GDM1 (cell line): ENCODE measurements around the gene RPA1.

ENCODE experiments used
- DNase-seq: peaks from one replicate; lab custom pipeline; 2025; lab: John Stamatoyannopoulos, UW

The RPA1 gene

DNA sequence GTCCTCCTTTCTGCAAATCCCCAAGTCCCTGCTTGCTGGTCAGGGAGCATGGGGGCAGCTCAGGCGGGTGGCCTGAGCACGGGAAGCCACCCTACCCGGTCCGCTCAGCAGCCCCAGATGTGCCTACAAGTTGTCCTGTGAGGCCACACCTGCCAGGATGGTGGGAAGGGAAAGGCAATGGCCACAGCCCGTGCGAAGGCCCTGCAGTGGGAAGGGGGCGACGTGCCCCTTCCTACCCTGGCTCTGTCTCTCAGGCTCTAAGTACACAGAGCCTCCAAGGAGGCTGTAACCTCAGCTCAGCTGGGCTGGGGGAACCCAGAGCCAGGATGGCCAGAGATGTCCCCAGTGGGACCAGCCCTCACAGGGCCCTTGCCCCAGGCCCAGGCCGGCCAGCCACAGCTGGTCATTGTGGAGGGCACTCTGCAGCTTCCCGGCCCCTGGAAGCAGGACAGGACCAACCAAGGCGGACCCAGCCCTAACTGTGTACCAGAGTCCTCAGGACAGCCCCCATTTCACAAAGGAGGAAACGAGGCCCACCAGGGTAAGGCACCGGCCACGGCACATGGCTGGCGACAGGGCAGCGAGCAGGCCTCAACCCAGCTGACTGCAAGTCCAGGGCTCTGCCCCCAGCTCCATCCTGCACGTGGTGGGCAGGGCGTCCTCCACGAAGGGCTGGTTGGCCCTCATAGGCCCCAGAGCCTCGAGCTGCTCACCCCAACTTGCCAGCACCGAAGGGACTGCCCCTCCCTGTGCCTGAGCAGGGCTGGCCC lies 113.0 kb downstream of the RPA1 start:
- DNase-seq = no peak

DNA sequence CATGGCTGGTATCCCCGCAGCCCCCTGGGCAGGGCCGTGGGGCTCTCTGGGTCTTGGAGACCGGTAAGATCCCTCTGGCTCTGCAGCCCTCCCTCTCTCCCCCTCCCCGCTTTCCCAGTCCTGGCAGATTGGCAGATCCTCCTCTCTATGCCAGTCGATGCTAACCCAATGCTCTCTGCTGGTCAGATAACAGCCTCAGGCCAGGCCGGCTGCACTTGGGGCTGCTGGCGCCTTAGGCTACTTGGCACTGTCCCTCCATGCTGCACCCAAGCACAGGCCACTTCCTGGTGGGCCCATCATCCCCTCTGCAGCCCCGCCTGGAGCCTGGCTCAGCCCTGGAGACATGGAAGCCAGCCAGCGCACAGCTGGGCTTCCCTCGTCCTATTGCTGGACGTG lies 113.6 kb downstream of the RPA1 start:
- no peak for DNase-seq

DNA sequence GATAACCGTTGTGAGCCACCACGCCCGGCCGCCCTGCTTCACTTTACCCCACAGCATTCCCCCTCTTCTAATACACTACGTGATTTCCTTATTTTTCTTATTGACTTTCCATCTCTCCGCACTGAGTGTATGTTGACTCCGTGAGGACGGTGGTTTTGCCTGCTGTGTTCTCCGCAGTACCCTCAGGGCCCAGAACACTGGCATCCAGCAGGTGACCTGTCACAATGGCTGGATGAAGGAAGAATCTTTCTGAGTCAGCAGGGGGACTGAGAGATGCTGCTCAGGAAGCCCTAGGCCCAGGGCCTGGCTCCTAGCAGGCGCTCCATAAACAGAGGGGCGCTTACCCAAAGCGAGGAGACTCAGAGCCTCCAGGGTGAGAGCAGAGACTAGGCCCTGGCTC lies 115.8 kb downstream of the RPA1 start:
- no peak for DNase-seq

DNA sequence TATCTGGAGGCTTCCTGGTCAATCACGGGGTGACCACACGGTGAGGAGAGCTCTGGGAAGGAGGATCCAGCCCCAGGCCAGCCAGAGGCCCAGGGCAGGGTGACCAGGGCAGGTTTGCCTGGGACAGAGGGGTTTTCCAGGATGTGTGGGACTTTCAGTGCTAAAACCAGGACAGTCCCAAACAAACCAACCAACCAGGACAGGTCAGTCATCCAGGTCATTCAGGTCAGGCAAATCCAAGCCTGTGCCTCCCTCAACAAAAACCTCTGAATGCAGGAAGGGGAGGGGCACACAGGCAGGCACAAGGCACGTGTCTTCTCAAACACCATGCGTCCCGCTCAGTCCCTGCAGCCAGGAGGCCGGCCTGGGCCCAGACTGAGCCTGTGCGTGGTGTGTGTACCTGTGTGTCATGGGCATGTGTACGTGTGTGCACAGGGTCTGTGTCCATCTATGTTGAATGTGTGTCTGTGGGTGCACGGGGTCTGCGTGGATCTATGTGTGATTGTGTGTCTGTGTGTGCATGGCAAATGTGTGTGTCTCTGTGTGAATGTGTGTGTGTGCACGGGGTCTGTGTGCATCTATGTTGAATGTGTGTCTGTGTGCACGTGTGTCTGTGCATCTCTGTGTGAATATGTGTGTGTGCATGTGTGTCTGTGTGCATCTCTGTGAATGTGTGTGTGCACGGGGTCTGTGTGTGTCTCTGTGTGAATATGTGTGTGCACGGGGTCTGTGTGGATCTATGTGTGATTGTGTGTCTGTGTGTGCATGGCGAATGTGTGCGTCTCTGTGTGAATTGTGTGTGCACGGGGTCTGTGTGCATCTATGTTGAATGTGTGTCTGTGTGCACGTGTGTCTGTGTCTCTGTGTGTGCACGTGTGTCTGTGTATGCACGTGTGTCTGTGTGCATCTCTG lies 116.5 kb downstream of the RPA1 start:
- no peak for DNase-seq

GRCh38 chr17:1947229-1947742 lies 117.5 kb downstream of the RPA1 start:
- no peak for DNase-seq

DNA sequence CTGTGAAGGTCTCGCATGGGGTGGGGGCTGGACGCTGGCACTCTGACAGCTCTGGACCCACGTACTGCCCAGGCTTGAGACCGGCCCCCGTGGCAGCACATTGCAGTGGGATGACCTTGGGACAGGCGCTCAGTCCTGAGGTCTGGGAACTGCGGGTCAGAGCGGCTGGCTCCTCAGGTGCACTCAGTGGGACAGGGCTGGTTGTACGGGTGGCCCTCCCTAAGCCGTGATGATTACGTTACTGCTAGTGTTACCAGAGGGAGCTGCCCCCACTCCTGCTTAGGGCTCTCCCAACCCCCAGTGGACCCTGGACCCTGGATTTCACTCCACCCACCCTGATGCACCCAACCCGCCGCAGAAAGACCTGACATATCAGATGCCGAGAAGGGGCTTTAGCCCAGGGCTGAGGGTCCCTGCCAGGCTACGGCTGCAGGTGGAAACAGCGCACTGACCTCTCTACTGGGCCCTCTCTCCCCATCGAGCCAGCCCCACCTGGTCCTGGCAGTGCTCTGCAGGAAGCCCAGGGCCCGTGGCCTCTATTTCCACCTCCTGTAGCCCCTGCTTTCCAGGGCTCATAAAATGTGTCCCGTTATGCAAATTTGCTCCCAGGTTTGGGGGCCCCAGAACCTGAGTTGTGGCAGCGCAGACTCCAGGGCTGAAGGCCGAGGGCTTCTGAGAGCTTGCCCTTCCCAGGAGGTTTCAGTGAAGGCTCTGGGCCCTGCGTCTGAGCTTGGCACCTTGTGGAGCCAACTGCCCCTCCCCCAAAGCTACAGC lies 118.1 kb downstream of the RPA1 start:
- DNase-seq = no peak

DNA sequence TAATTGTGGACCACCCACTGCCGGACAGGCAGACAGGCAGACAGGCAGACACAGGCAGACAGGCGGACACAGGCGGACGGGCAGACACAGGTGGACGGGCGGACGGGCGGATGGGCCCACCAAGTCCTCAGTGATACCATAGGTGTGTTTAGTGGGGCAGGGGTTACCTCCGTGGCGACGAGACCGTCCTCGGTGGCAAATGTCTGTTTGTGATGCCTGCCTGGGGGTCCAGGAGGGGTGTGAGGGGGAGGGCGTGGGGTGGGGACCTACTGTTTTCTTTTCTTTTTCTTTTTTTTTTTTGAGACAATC lies 118.7 kb downstream of the RPA1 start:
- DNase-seq = no peak
